Mesenchymal stem cell (in vitro differentiated cells and primary cell): ENCODE measurements around the gene CKAP2L.

ENCODE experiments used
- DNase-seq: peaks from one replicate; pipeline ENCODE4 v3.0.0-alpha.2; 2013
- H2AFZ ChIP-seq: one replicate; pipeline ENCODE4 v1.6.1; 2013; ENCODE audit warnings: low read depth, mild to moderate bottlenecking, control low read depth, inconsistent platforms, low read length, moderate library complexity
- H2AK5ac ChIP-seq: 2 replicates; pipeline ENCODE4 v1.6.1; 2013; ENCODE audit warnings: low read length, moderate library complexity, mild to moderate bottlenecking, inconsistent platforms; ENCODE audit not compliant: severe bottlenecking
- H2BK120ac ChIP-seq: one replicate; pipeline ENCODE4 v1.6.1; 2013; ENCODE audit warnings: low read depth, mild to moderate bottlenecking, inconsistent platforms, low read length, moderate library complexity
- H2BK12ac ChIP-seq, 2 experiments: one replicate each; pipeline ENCODE4 v1.6.1; 2013; ENCODE audit warnings: inconsistent platforms in 2 of 2, low read length in 2 of 2, mild to moderate bottlenecking in 2 of 2, moderate library complexity in 2 of 2, control low read depth in 1 of 2
- H2BK15ac ChIP-seq: one replicate; pipeline ENCODE4 v1.6.1; 2013; ENCODE audit warnings: mild to moderate bottlenecking, low read depth, inconsistent platforms; ENCODE audit not compliant: poor library complexity, severe bottlenecking
- H2BK5ac ChIP-seq: 2 replicates; pipeline ENCODE4 v1.6.1; 2013; ENCODE audit warnings: low read depth, mild to moderate bottlenecking, low read length, control low read depth, inconsistent platforms; ENCODE audit not compliant: poor library complexity, severe bottlenecking
- H3K14ac ChIP-seq, 2 experiments: one replicate each; pipeline ENCODE4 v1.6.1; 2013; ENCODE audit warnings: inconsistent platforms in 2 of 2, low read length in 2 of 2, control low read depth in 1 of 2, mild to moderate bottlenecking in 1 of 2, moderate library complexity in 1 of 2
- H3K18ac ChIP-seq, 2 experiments: one replicate each; pipeline ENCODE4 v1.6.1; 2013; ENCODE audit warnings: inconsistent platforms in 2 of 2, low read length in 2 of 2, control low read depth in 1 of 2, low read depth in 1 of 2, mild to moderate bottlenecking in 1 of 2
- H3K23ac ChIP-seq, 2 experiments: one replicate each; pipeline ENCODE4 v1.6.1; 2013; ENCODE audit warnings: inconsistent platforms in 2 of 2, low read length in 2 of 2, mild to moderate bottlenecking in 2 of 2, moderate library complexity in 2 of 2, control low read depth in 1 of 2
- H3K27ac ChIP-seq: 2 replicates; pipeline ENCODE4 v1.5.1; 2013; ENCODE audit warnings: mild to moderate bottlenecking, moderate library complexity, low read length, control low read depth, inconsistent platforms; ENCODE audit not compliant: poor library complexity, severe bottlenecking
- H3K27me3 ChIP-seq, 2 experiments: 2 replicates each; pipeline versions ENCODE4 v1.6.1 to v1.7.0; 2013; ENCODE audit warnings: low read length in 2 of 2, mild to moderate bottlenecking in 2 of 2, moderate library complexity in 2 of 2, control low read depth in 1 of 2, inconsistent platforms in 1 of 2; ENCODE audit not compliant: control insufficient read depth in 1 of 2, insufficient read depth in 1 of 2
- H3K36me3 ChIP-seq, 2 experiments: 2 replicates each; pipeline versions ENCODE4 v1.6.1 to v1.7.0; 2013; ENCODE audit warnings: low read length in 2 of 2, control low read depth in 1 of 2, inconsistent platforms in 1 of 2, low read depth in 1 of 2, mild to moderate bottlenecking in 1 of 2; ENCODE audit not compliant: insufficient read depth in 2 of 2, control insufficient read depth in 1 of 2
- H3K4ac ChIP-seq, 2 experiments: one replicate each; pipeline ENCODE4 v1.6.1; 2013; ENCODE audit warnings: inconsistent platforms in 2 of 2, low read length in 2 of 2, mild to moderate bottlenecking in 2 of 2, moderate library complexity in 2 of 2, control low read depth in 1 of 2, low read depth in 1 of 2
- H3K4me1 ChIP-seq: 2 replicates; pipeline ENCODE4 v1.6.1; 2013; ENCODE audit warnings: low read depth, low read length, control low read depth; ENCODE audit not compliant: control insufficient read depth, insufficient read depth
- H3K4me2 ChIP-seq: 2 replicates; pipeline ENCODE4 v1.6.1; 2013; ENCODE audit warnings: low read length, mild to moderate bottlenecking, inconsistent platforms; ENCODE audit not compliant: poor library complexity, severe bottlenecking
- H3K4me3 ChIP-seq, 2 experiments: 2 replicates each; pipeline versions ENCODE4 v1.5.1 to v1.7.0; 2013; ENCODE audit warnings: low read length in 2 of 2, mild to moderate bottlenecking in 2 of 2, control low read depth in 1 of 2, low read depth in 1 of 2; ENCODE audit not compliant: insufficient read depth in 1 of 2
- H3K79me1 ChIP-seq: replicated peaks from 2 replicates; pipeline ENCODE4 v1.6.1; 2013; ENCODE audit warnings: mild to moderate bottlenecking, control low read depth, low read length, inconsistent platforms; ENCODE audit not compliant: poor library complexity, severe bottlenecking
- H3K9ac ChIP-seq: 2 replicates; pipeline ENCODE4 v1.7.0; 2013; ENCODE audit warnings: mild to moderate bottlenecking, low read length, moderate library complexity
- H3K9me3 ChIP-seq: 2 replicates; pipeline ENCODE4 v1.7.0; 2013; ENCODE audit warnings: mild to moderate bottlenecking, low read length; ENCODE audit not compliant: control insufficient read depth
- H4K8ac ChIP-seq: one replicate; pipeline ENCODE4 v1.6.1; 2013; ENCODE audit warnings: inconsistent platforms, mild to moderate bottlenecking, low read length, moderate library complexity
- H4K91ac ChIP-seq: one replicate; pipeline ENCODE4 v1.6.1; 2013; ENCODE audit warnings: mild to moderate bottlenecking, low read length, inconsistent platforms
- WGBS: methylation state at CpG from one replicate; pipeline ENCODE4 v1.1.7; 2013; ENCODE audit warnings: mixed read lengths; 5-methylcytosine and 5-hydroxymethylcytosine counted together

CKAP2L gene

GRCh38 chr2:112730216-112730615, 34.2 kb downstream of the CKAP2L start:
- Histone ChIP-seq H3K79me1 (no peaks in the 10 kb centered on the region), H2AK5ac (no peak overlapping the region), H3K4me2 (no peak overlapping the region), H3K36me3 (no peaks in the 10 kb centered on the region), H3K27me3 (peaks cover 0 to 15% of the 10 kb centered on the region in 2 experiments), H4K91ac (no peak overlapping the region), H3K4me1 (peaks cover 3% of the 10 kb centered on the region), H3K9ac (no peak overlapping the region), H3K4ac (no peak overlapping the region), H3K4me3 (no peak overlapping the region), H2AFZ (no peak overlapping the region), H3K9me3 (no peaks in the 10 kb centered on the region), H2BK120ac (no peak overlapping the region), H4K8ac (no peak overlapping the region), H3K14ac (no peak overlapping the region), H3K27ac (no peak overlapping the region), H2BK15ac (no peak overlapping the region), H2BK12ac (no peak overlapping the region), H3K18ac (no peak overlapping the region), H3K23ac (no peak overlapping the region), H2BK5ac (no peak overlapping the region)
- WGBS = 88% methylated on average over 8 of the region's 8 CpGs
- no peak for DNase-seq

- H4K8ac ChIP-seq = no peak overlapping the region
- peaks cover 0 to 15% of the 10 kb centered on the region in 2 experiments for H3K27me3 ChIP-seq
- WGBS = 69% methylated on average over 7 of the region's 11 CpGs
- H2AFZ ChIP-seq = no peak overlapping the region
- H2AK5ac ChIP-seq = no peak overlapping the region
- H3K23ac ChIP-seq = no peak overlapping the region
- H3K4me1 ChIP-seq = peaks cover 5% of the 10 kb centered on the region
- no peak overlapping the region for H3K9ac ChIP-seq
- no peak overlapping the region for H3K14ac ChIP-seq
- H3K27ac ChIP-seq = no peak overlapping the region
- peak overlapping the region in 1 of 2 experiments; percentile 18 for H3K18ac ChIP-seq
- no peak overlapping the region for H2BK12ac ChIP-seq
- no peak overlapping the region for H3K4me3 ChIP-seq
- H3K36me3 ChIP-seq = no peaks in the 10 kb centered on the region
- H4K91ac ChIP-seq = no peak overlapping the region
- no peak for DNase-seq
- no peaks in the 10 kb centered on the region for H3K79me1 ChIP-seq
- no peaks in the 10 kb centered on the region for H3K9me3 ChIP-seq
- H3K4ac ChIP-seq = no peak overlapping the region
- no peak overlapping the region for H3K4me2 ChIP-seq
- no peak overlapping the region for H2BK120ac ChIP-seq
- no peak overlapping the region for H2BK15ac ChIP-seq
- no peak overlapping the region for H2BK5ac ChIP-seq
Observed at GRCh38 chr2:112728378-112729175, 35.8 kb downstream of the CKAP2L start.

GRCh38 chr2:112728029-112728362, 36.4 kb downstream of the CKAP2L start:
- Histone ChIP-seq H3K4me3 (no peak overlapping the region), H3K4me2 (no peak overlapping the region), H4K91ac (no peak overlapping the region), H2BK120ac (no peak overlapping the region), H3K79me1 (no peaks in the 10 kb centered on the region), H2BK5ac (no peak overlapping the region), H3K36me3 (no peaks in the 10 kb centered on the region), H2AFZ (no peak overlapping the region), H3K9ac (no peak overlapping the region), H3K27me3 (peaks cover 0 to 15% of the 10 kb centered on the region in 2 experiments), H2AK5ac (no peak overlapping the region), H3K27ac (no peak overlapping the region), H3K9me3 (no peaks in the 10 kb centered on the region), H3K4ac (no peak overlapping the region), H3K18ac (no peak overlapping the region), H3K23ac (no peak overlapping the region), H3K4me1 (peaks cover 5% of the 10 kb centered on the region), H2BK15ac (no peak overlapping the region), H4K8ac (no peak overlapping the region), H2BK12ac (no peak overlapping the region), H3K14ac (no peak overlapping the region)
- 93% methylated on average over 1 of the region's 4 CpGs for WGBS
- DNase-seq = no peak

GRCh38 chr2:112727276-112728028, 37.0 kb downstream of the CKAP2L start:
- Histone ChIP-seq H3K4me2 (no peak overlapping the region), H3K4me1 (peaks cover 5% of the 10 kb centered on the region)
- WGBS = 87% methylated on average over 19 of the region's 19 CpGs

More at GRCh38 chr2:112727276-112728028, 37.0 kb downstream of the CKAP2L start:
- H4K91ac ChIP-seq = no peak overlapping the region
- H3K27me3 ChIP-seq = peaks cover 0 to 15% of the 10 kb centered on the region in 2 experiments
- no peaks in the 10 kb centered on the region for H3K79me1 ChIP-seq
- H4K8ac ChIP-seq = no peak overlapping the region
- no peak overlapping the region for H3K23ac ChIP-seq
- no peak overlapping the region for H3K18ac ChIP-seq
- no peak overlapping the region for H2BK15ac ChIP-seq
- no peak overlapping the region for H3K9ac ChIP-seq
- DNase-seq = no peak
- H3K4me3 ChIP-seq = no peak overlapping the region
- H3K9me3 ChIP-seq = no peaks in the 10 kb centered on the region
- no peaks in the 10 kb centered on the region for H3K36me3 ChIP-seq
- H2BK12ac ChIP-seq = peak overlapping the region in 1 of 2 experiments; percentile 52
- no peak overlapping the region for H2AK5ac ChIP-seq
- H2BK120ac ChIP-seq = no peak overlapping the region
- no peak overlapping the region for H2AFZ ChIP-seq
- no peak overlapping the region for H3K14ac ChIP-seq
- H3K27ac ChIP-seq = no peak overlapping the region
- H2BK5ac ChIP-seq = no peak overlapping the region
- no peak overlapping the region for H3K4ac ChIP-seq
